Measurements from ENCODE around the gene ARL1.

GRCh38 chr12:101351682-101352081 lies 55.9 kb downstream of the ARL1 start:
- TF ChIP-seq YY1 (IDR thresholded peaks at IDR 0.05; ENCODE audit: insufficient read depth, insufficient read length) (no peak), ZNF274 (IDR thresholded peaks at IDR 0.05; ENCODE audit: low read depth, low read length) (no peak), SUZ12 (IDR thresholded peaks at IDR 0.05; ENCODE audit: extremely low read depth, insufficient read depth, insufficient read length) (no peak)

Measured in NT2/D1 (cell line).